Measurements from ENCODE around the gene PRR19.
A peak's percentile ranks its signal among the peaks of the same experiment; 100 is the strongest.

Gene PRR19

DNA sequence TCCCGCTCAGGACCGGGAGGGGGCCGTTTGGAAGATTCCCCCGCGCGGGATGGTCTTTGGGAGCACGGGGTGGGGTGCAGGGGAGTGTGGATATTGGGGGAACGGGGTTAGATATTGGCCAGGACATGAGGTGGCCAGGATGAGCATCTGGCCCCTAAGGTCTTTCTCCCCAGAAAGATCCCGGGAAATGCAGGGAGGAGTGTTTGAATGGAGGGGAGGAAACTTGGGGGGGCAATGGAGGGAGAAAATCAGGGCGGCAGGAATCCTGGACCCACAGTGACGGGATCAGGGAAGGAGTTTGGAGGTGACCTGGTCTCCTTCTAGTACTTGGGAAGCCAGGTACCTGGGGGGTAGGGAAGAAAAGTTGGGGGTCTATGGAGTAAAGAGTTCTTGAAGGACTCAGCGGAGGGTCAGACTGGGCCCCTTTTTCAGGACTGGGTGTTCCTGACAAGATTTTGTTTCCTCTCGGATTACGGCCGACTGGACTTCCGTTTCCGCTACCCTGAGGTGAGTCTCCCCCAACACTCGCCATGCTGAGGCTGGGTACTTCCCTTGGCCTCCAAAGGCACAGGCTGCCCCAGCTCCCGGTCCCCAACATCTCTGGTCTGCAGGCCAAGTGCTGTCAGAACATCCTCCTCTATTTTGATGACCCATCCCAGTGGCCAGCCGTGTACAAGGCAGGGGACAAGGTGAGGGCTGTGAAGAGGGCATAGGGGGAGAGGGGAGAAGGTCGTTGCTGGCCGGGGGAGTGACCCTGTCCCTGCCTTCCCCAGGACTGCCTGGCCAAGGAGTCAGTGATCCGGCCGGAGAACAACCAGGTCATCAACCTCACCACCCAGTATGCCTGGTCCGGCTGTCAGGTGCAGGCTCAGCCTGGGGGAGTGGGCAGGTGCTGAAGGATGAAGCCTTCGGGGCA, 12.2 kb downstream of the PRR19 start:
- no peak overlapping the region for H3K4me3 ChIP-seq (ENCODE audit: low read length)

GRCh38 chr19:42315024-42315423, 13.1 kb downstream of the PRR19 start:
- H3K4me3 ChIP-seq (ENCODE audit: low read length): no peak overlapping the region
- TF ChIP-seq CTCF (IDR thresholded peaks at IDR 0.05; ENCODE audit: insufficient read depth, low read depth, low read length, missing control alignments): no peak
- no peak for DNase-seq (ENCODE audit: low read depth)

More for the DNA sequence above, 12.2 kb downstream of the PRR19 start:
- DNase-seq (ENCODE audit: low read depth): no peak
- peak; percentile 19 for TF ChIP-seq CTCF (IDR thresholded peaks at IDR 0.05; ENCODE audit: insufficient read depth, low read depth, low read length, missing control alignments)

DNA sequence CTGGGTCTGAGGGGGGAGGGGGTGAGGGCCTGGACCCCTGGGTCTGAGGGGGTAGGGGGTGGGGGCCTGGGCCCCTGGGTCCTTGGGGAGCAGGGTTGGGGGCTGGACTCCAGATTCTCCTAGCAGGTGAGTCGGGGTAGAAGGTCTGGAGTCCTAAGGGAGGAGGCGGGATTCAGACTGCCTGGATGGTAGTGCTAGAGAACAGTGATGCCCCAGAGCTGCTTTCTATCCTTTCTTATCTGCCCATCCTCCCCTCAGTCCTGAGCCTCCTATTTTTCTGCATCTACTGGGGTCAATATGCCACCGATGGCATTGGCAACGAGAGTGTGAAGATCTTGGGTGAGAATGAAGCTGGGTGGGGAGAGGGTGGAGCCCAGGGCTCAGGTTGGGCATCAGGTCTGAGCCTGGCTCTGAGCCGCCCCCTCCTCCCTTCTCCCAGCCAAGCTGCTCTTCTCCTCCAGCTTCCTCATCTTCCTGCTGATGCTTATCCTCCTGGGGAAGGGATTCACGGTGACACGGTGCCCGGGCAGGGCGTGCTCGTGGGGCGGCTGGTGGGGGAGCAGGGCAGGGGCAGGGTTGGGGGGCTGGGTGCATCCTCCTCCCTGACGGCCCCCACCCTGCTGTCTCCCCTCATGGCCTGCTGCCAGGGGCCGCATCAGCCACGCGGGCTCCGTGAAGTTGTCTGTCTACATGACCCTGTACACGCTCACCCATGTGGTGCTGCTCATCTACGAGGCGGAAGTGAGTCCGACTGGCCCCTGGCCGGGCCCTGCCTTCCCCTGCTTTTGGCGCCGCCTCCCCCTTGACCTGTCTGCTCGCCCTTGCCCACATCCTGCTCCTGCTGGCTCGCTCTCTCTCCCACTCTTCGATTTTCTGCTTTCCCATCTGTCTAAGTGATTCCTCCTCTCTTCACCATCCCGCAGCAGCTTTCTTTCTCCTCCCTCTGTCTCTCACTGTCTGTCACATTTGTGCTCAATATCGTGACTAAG, 14.6 kb downstream of the PRR19 start:
- no peak for TF ChIP-seq CTCF (IDR thresholded peaks at IDR 0.05; ENCODE audit: insufficient read depth, low read depth, low read length, missing control alignments)
- DNase-seq (ENCODE audit: low read depth): no peak
- H3K4me3 ChIP-seq (ENCODE audit: low read length): no peak overlapping the region

DNA sequence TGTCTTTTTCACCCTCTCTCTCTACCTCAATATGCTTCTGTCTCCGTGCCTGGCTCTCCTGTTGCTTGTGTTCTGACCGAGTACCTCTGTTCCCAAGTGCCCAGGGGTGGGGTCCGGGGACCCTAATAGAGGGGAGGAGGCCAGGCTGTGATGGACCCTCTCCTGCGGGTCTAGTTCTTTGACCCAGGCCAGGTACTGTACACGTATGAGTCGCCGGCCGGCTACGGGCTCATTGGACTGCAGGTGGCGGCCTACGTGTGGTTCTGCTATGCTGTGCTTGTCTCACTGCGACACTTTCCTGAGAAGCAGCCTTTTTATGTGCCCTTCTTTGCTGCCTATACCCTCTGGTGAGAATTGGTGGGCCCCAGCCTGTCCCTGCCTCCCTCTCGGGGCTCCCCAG, 15.6 kb downstream of the PRR19 start:
- H3K4me3 ChIP-seq (ENCODE audit: low read length): no peak overlapping the region
- DNase-seq (ENCODE audit: low read depth): no peak
- no peak for TF ChIP-seq CTCF (IDR thresholded peaks at IDR 0.05; ENCODE audit: insufficient read depth, low read depth, low read length, missing control alignments)

DNA sequence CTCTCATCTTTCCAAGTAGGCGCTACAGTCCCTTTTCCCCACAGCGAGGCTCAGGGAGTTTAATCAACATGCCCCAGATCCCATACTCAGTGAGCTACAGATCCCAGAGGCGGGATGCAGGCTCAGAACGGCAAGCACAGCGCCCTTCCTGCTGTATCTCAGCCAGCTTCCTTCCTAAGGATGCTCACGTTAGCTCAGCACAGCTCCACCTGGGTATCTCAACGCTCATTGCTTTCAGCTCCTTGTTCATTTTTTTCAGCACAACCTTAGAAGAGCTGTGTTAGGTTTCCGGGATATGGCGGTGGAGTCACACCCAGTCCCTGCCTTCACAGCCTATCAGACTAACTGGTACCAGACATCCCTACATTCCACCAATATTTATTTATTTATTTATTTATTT, 20.4 kb downstream of the PRR19 start:
- H3K4me3 ChIP-seq (ENCODE audit: low read length): no peak overlapping the region
- TF ChIP-seq CTCF (IDR thresholded peaks at IDR 0.05; ENCODE audit: insufficient read depth, low read depth, low read length, missing control alignments): no peak
- DNase-seq (ENCODE audit: low read depth): no peak

GRCh38 chr19:42323473-42323851, 21.5 kb downstream of the PRR19 start:
- TF ChIP-seq CTCF (IDR thresholded peaks at IDR 0.05; ENCODE audit: insufficient read depth, low read depth, low read length, missing control alignments): no peak
- no peak for DNase-seq (ENCODE audit: low read depth)
- no peak overlapping the region for H3K4me3 ChIP-seq (ENCODE audit: low read length)
